OCI-LY3 (cell line): ENCODE results near the gene TENM4.

ENCODE experiments used
- H2AFZ ChIP-seq: fragments of 200-600, 300-600 bp; shearing (Covaris generic); 2 replicates; pipeline ENCODE4 v1.6.0; 2014; ENCODE audit warnings: antibody characterized with exemption, low read depth, low read length
- H3K27ac ChIP-seq: fragments of 200-600, 300-600 bp; sonication (generic); 2 replicates; pipeline ENCODE4 v1.5.1; 2014; ENCODE audit warnings: mild to moderate bottlenecking, low read length, moderate library complexity, mixed read lengths
- H3K27me3 ChIP-seq: fragments of 200-600, 300-600 bp; sonication (generic); 2 replicates; pipeline ENCODE4 v1.6.1; 2014; ENCODE audit warnings: low read depth, low read length, mixed read lengths
- H3K36me3 ChIP-seq: fragments of 200-600, 300-600 bp; sonication (generic); replicated peaks from 2 replicates; pipeline ENCODE3; 2014; ENCODE audit warnings: low read depth, low read length, mixed read lengths
- H3K4me1 ChIP-seq: fragments of 300-600, 200-600 bp; sonication (generic); 2 replicates; pipeline ENCODE4 v1.6.1; 2014; ENCODE audit warnings: low read length, mixed read lengths
- H3K4me2 ChIP-seq: fragments of 200-600, 300-600 bp; sonication (generic); 2 replicates; pipeline ENCODE4 v1.6.1; 2014; ENCODE audit warnings: low read length, mixed read lengths
- H3K4me3 ChIP-seq: fragments of 300-600, 200-600 bp; sonication (generic); 2 replicates; pipeline ENCODE4 v1.5.1; 2014; ENCODE audit warnings: antibody characterized with exemption, mild to moderate bottlenecking, low read length, moderate library complexity
- H3K79me2 ChIP-seq: fragments of 300-600, 200-600 bp; shearing (Covaris generic); 2 replicates; pipeline ENCODE4 v1.6.1; 2014; ENCODE audit warnings: mild to moderate bottlenecking, low read length, mixed read lengths
- H3K9ac ChIP-seq: fragments of 300-600, 200-600 bp; shearing (Covaris generic); 2 replicates; pipeline ENCODE4 v1.6.0; 2014; ENCODE audit warnings: mild to moderate bottlenecking, low read length, moderate library complexity
- H3K9me3 ChIP-seq: fragments of 200-600, 300-600 bp; shearing (Covaris generic); 2 replicates; pipeline ENCODE4 v1.6.1; 2014; ENCODE audit warnings: low read length, mixed read lengths; ENCODE audit not compliant: insufficient read depth
- H4K20me1 ChIP-seq: fragments of 200-600, 300-600 bp; sonication (generic); 2 replicates; pipeline ENCODE4 v1.6.1; 2016; ENCODE audit warnings: low read length, mixed read lengths; ENCODE audit not compliant: insufficient read depth
- EZH2phosphoT487 ChIP-seq: fragments of 200-600 bp; shearing (Covaris generic); IDR thresholded peaks from 2 replicates; pipeline ENCODE4 v1.6.1; 2018; ENCODE audit warnings: antibody characterized with exemption, mixed run types, low read depth
- TF ChIP-seq, protein P1 (sequence below): fragments of 200-600, 300-600 bp; sonication (generic); IDR thresholded peaks from 2 replicates; pipeline ENCODE4 v1.5.1; 2014; ENCODE audit warnings: antibody characterized with exemption, low read length, low read depth

Gene TENM4

DNA sequence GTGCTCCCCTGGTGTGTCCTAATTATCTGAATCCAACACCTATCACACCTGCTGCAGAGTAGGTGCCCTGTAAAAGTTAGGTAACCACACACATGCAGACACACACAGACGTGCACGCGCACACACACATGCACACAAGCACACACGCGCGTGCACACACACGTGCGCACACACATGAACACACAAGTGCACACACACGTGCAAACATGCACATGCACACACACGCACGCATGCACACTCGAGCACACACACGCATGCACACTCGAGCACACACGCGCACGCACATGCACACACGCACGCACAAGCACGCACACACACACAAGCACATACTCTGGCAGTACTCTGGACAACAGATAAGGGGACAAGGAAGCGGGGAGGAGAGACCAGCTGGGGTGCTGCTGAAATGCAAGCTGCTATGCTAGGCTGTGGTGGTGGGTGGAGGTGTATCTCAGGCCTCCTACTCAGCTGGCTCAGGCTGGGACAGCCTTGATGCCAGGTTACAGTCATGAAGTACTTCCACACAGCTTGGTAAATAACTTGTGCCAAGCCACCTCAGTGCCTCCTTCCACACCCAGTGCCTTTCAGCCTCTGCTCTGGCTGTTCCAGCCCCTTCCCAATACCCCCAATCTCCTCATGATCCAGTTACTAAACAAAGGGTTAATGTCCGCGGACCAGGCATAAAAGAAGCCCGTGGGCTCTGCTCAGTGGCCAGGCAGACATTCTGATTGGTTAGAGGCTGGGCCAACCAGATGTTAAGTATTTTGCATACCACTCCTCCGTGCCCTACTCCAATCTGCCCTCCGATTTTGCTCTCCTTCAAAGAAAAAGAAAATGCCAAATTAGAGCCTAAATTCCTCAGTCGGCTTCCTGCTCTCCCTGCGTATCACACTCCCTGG is 374.1 kb downstream of the TENM4 start:
- H3K4me2 ChIP-seq = no peak overlapping the region
- H3K79me2 ChIP-seq = no peaks in the 10 kb centered on the region
- TF ChIP-seq EZH2phosphoT487 = no peak
- TF ChIP-seq, protein P1, sequence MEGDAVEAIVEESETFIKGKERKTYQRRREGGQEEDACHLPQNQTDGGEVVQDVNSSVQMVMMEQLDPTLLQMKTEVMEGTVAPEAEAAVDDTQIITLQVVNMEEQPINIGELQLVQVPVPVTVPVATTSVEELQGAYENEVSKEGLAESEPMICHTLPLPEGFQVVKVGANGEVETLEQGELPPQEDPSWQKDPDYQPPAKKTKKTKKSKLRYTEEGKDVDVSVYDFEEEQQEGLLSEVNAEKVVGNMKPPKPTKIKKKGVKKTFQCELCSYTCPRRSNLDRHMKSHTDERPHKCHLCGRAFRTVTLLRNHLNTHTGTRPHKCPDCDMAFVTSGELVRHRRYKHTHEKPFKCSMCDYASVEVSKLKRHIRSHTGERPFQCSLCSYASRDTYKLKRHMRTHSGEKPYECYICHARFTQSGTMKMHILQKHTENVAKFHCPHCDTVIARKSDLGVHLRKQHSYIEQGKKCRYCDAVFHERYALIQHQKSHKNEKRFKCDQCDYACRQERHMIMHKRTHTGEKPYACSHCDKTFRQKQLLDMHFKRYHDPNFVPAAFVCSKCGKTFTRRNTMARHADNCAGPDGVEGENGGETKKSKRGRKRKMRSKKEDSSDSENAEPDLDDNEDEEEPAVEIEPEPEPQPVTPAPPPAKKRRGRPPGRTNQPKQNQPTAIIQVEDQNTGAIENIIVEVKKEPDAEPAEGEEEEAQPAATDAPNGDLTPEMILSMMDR = no peak
- no peak overlapping the region for H3K27ac ChIP-seq
- no peaks in the 10 kb centered on the region for H3K9me3 ChIP-seq
- no peak overlapping the region for H3K4me3 ChIP-seq
- 0 out of 2 replicates have a peak, but pooled peaks cover 2% of the 10 kb centered on the region for H4K20me1 ChIP-seq
- H3K36me3 ChIP-seq = no peaks in the 10 kb centered on the region
- no peak overlapping the region for H3K9ac ChIP-seq
- H3K27me3 ChIP-seq = no peaks in the 10 kb centered on the region
- H3K4me1 ChIP-seq = no peaks in the 10 kb centered on the region
- no peak overlapping the region for H2AFZ ChIP-seq

DNA sequence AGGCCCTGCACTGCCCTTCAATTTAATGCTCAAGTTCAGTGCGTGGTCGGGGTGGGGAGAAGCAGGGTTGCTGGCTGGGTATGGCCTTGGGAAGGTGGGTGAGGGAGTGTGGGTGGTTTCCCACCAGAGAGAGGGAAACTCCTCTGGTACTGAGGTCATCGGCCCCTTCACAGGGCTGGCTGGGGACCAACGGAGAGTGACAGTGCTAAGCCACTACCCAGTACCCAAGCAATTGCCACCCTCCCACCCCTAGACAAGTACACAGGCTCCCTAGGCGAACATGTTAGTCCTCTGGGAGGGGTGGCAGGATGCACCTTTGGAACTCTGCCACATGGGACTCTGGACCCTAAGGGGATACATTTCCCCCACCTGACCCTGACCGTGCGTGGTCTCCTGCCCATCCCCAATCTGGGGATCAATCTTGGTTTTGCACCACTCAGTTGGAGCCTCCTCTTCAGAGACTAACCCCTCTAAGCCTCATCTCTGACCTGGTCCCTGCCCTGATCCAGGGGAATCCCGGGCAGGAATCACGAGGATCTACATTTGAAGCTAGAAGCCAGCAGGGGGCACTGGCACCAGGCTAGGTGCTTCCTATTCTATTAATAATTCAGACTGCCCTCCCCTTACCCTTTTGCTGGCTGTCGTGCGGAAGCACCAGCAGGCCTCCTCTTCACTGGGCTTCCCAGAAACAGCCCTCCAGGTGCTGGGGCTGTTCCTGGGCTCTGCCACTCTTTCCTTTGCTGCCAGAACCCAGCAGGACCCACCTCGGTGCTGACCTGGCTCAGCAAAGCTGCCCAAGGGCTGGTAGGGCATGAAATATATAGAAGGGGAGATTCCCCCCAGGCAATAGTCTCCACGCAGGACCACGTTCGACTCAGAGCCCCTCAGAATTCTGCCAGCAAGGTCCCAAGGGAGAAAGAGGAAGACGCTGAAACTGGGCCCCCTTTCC is 377.7 kb downstream of the TENM4 start:
- TF ChIP-seq EZH2phosphoT487 = no peak
- TF ChIP-seq, protein P1 = peak; percentile 58
- Histone ChIP-seq H3K36me3 (no peaks in the 10 kb centered on the region), H3K9me3 (no peaks in the 10 kb centered on the region), H3K4me1 (no peaks in the 10 kb centered on the region), H3K4me2 (no peak overlapping the region), H3K4me3 (no peak overlapping the region), H3K27me3 (no peaks in the 10 kb centered on the region), H3K9ac (no peak overlapping the region), H3K79me2 (no peaks in the 10 kb centered on the region), H4K20me1 (0 out of 2 replicates have a peak, but pooled peaks cover under 1% of the 10 kb centered on the region), H3K27ac (no peak overlapping the region), H2AFZ (no peak overlapping the region)

DNA sequence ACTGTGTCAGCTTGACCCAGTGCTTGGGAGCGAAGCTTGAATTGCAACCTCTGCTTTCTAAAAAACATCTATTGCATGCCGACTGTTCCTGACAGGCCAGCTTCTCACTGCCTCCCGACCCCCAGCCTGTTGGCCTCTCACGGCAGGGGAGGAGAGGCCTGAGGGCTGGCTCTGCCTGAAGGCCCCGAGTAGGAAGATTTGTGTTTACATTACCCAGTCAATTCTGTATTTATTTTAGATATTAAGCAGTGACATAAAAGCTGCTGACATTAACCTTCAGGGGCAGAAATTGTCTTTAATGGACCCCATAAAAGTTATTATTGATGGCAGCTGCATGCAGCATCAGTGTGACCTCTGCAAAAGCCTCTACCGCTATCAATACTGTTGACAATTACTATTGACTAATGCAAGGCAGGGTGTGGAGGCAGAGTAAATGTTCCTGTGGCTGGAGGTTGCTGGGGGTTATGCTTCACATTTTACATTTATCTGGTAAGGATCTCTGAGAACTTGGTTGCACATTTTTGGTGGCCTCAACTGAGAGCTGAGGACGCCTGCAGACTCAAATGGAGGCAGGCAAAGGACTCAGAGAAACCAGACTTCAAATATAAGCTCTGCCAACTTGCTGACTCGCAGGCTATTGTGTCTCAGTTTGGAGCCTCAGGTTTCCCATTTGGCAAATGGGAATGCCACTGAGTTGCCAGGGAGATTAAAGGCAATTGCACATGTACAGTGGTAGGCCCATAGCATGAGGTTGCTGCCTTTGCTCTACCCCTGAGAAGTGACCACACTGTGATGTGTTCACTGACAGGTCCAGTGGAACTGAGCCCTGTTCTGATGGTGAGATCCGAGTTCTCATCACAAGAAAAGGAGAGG is 380.5 kb downstream of the TENM4 start:
- H3K79me2 ChIP-seq = no peaks in the 10 kb centered on the region
- no peak overlapping the region for H3K4me3 ChIP-seq
- no peaks in the 10 kb centered on the region for H4K20me1 ChIP-seq
- H2AFZ ChIP-seq = no peak overlapping the region
- H3K9ac ChIP-seq = no peak overlapping the region
- H3K9me3 ChIP-seq = no peaks in the 10 kb centered on the region
- H3K36me3 ChIP-seq = no peaks in the 10 kb centered on the region
- H3K4me1 ChIP-seq = no peaks in the 10 kb centered on the region
- TF ChIP-seq, protein P1 = no peak
- no peak for TF ChIP-seq EZH2phosphoT487
- H3K27me3 ChIP-seq = no peaks in the 10 kb centered on the region
- H3K4me2 ChIP-seq = no peak overlapping the region
- no peak overlapping the region for H3K27ac ChIP-seq
